ENCODE results near the gene CZIB. TPM values are rescaled to one million over a fixed set of nuclear protein-coding genes. Genes with fewer than 3 reads are reported as not detected.

Gene CZIB
- total and polyA plus RNA-seq, 2 of the 13 experiments (the other 11 are each of a cell fraction or from before 2014, with no cell fraction given): 49.2 to 67.0 TPM

DNA sequence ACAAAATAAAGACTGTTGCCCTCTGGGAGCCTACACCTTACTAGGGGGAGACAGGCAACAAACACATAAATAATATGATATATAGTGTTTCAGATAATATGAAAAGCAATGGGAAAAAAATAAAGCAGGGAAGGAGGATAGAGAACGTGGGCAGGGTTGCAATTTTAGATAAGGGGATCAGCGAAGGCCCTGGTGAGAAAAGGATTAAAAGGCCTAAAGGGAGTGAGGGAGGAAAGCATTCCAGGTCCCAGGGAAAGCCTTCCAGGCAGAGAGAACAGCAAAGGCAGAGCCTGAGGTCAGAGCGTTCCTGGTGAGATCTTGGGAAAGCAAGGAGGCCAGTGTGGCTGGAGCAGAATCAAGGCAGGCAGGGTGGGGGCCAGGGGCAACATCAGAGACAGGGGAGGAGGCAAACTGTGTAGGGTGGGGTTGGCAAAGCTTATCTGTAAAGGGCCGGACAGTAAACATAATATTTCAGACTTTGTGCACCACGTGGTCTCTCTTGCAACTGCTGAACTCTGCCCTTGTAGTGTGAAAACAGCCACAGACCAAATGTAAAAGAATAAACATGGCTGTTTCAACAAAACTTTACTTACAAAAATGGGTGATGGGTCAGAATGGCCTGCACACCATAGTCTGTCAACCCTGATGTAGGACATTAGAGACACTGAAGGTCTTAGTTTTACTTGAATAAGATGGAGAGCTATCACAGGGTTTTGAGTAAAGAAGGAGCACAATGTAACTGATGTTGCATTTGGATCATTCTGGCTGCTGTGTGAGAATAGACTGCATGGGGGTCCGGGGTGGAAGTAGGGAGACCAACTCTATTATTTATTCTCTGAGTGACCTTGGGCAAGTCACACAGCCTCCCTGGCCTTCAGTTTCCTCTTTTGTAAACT lies 37.1 kb downstream of the CZIB start (continued):
- TF ChIP-seq, protein P1, sequence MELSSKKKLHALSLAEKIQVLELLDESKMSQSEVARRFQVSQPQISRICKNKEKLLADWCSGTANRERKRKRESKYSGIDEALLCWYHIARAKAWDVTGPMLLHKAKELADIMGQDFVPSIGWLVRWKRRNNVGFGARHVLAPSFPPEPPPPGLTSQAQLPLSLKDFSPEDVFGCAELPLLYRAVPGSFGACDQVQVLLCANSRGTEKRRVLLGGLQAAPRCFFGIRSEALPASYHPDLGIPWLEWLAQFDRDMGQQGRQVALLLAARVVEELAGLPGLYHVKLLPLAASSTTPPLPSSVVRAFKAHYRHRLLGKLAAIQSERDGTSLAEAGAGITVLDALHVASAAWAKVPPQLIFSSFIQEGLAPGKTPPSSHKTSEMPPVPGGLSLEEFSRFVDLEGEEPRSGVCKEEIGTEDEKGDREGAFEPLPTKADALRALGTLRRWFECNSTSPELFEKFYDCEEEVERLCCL (CRISPR knock-in tag; IDR thresholded peaks at IDR 0.05; ENCODE audit: borderline replicate concordance): no peak
- TF ChIP-seq ZSCAN31 (CRISPR knock-in tag; IDR thresholded peaks at IDR 0.05; ENCODE audit: low read depth) (peak; percentile 55; the same call in 1 of the 2 replicates), MAF1 (CRISPR knock-in tag; IDR thresholded peaks at IDR 0.05; ENCODE audit: borderline replicate concordance) (0 out of 2 replicates have a peak, but pooled peaks have one; percentile 32), ZBTB8A (CRISPR knock-in tag; IDR thresholded peaks at IDR 0.05; ENCODE audit: borderline replicate concordance, low read depth) (no peak), ZFX (CRISPR knock-in tag; IDR thresholded peaks at IDR 0.05; ENCODE audit: low read depth) (peak; percentile 64), DMAP1 (CRISPR knock-in tag; IDR thresholded peaks at IDR 0.05) (peak; percentile 85), BRD4 (CRISPR knock-in tag; IDR thresholded peaks at IDR 0.05) (no peak; the same call in none of the 2 replicates), ZNF672 (CRISPR knock-in tag; IDR thresholded peaks at IDR 0.05) (no peak), ZNF446 (CRISPR knock-in tag; IDR thresholded peaks at IDR 0.05) (no peak), GPN1 (CRISPR knock-in tag; IDR thresholded peaks at IDR 0.05; ENCODE audit: borderline replicate concordance) (no peak), SMAD3 (CRISPR knock-in tag; IDR thresholded peaks at IDR 0.05) (no peak; the same call in 1 of the 2 replicates), MIXL1 (CRISPR knock-in tag; IDR thresholded peaks at IDR 0.05) (peak; percentile 31; the same call in 1 of the 2 replicates)
- TF ChIP-seq, protein P2, sequence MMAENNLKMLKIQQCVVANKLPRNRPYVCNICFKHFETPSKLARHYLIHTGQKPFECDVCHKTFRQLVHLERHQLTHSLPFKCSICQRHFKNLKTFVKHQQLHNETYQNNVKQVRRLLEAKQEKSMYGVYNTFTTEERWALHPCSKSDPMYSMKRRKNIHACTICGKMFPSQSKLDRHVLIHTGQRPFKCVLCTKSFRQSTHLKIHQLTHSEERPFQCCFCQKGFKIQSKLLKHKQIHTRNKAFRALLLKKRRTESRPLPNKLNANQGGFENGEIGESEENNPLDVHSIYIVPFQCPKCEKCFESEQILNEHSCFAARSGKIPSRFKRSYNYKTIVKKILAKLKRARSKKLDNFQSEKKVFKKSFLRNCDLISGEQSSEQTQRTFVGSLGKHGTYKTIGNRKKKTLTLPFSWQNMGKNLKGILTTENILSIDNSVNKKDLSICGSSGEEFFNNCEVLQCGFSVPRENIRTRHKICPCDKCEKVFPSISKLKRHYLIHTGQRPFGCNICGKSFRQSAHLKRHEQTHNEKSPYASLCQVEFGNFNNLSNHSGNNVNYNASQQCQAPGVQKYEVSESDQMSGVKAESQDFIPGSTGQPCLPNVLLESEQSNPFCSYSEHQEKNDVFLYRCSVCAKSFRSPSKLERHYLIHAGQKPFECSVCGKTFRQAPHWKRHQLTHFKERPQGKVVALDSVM (CRISPR knock-in tag; IDR thresholded peaks at IDR 0.05): peak; percentile 63
- TF ChIP-seq, protein P3, sequence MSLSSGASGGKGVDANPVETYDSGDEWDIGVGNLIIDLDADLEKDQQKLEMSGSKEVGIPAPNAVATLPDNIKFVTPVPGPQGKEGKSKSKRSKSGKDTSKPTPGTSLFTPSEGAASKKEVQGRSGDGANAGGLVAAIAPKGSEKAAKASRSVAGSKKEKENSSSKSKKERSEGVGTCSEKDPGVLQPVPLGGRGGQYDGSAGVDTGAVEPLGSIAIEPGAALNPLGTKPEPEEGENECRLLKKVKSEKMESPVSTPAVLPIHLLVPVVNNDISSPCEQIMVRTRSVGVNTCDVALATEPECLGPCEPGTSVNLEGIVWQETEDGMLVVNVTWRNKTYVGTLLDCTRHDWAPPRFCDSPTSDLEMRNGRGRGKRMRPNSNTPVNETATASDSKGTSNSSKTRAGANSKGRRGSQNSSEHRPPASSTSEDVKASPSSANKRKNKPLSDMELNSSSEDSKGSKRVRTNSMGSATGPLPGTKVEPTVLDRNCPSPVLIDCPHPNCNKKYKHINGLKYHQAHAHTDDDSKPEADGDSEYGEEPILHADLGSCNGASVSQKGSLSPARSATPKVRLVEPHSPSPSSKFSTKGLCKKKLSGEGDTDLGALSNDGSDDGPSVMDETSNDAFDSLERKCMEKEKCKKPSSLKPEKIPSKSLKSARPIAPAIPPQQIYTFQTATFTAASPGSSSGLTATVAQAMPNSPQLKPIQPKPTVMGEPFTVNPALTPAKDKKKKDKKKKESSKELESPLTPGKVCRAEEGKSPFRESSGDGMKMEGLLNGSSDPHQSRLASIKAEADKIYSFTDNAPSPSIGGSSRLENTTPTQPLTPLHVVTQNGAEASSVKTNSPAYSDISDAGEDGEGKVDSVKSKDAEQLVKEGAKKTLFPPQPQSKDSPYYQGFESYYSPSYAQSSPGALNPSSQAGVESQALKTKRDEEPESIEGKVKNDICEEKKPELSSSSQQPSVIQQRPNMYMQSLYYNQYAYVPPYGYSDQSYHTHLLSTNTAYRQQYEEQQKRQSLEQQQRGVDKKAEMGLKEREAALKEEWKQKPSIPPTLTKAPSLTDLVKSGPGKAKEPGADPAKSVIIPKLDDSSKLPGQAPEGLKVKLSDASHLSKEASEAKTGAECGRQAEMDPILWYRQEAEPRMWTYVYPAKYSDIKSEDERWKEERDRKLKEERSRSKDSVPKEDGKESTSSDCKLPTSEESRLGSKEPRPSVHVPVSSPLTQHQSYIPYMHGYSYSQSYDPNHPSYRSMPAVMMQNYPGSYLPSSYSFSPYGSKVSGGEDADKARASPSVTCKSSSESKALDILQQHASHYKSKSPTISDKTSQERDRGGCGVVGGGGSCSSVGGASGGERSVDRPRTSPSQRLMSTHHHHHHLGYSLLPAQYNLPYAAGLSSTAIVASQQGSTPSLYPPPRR (CRISPR knock-in tag; IDR thresholded peaks at IDR 0.05; ENCODE audit: borderline replicate concordance): peak; percentile 95
- TF ChIP-seq, protein P4, sequence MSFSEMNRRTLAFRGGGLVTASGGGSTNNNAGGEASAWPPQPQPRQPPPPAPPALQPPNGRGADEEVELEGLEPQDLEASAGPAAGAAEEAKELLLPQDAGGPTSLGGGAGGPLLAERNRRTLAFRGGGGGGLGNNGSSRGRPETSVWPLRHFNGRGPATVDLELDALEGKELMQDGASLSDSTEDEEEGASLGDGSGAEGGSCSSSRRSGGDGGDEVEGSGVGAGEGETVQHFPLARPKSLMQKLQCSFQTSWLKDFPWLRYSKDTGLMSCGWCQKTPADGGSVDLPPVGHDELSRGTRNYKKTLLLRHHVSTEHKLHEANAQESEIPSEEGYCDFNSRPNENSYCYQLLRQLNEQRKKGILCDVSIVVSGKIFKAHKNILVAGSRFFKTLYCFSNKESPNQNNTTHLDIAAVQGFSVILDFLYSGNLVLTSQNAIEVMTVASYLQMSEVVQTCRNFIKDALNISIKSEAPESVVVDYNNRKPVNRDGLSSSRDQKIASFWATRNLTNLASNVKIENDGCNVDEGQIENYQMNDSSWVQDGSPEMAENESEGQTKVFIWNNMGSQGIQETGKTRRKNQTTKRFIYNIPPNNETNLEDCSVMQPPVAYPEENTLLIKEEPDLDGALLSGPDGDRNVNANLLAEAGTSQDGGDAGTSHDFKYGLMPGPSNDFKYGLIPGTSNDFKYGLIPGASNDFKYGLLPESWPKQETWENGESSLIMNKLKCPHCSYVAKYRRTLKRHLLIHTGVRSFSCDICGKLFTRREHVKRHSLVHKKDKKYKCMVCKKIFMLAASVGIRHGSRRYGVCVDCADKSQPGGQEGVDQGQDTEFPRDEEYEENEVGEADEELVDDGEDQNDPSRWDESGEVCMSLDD (CRISPR knock-in tag; IDR thresholded peaks at IDR 0.05; ENCODE audit: borderline replicate concordance): peak; percentile 48; the same call in 1 of the 2 replicates

All from HepG2 (cell line).